Neural progenitor cell (in vitro differentiated cells): ENCODE measurements around the gene LYZL4. TPM values are rescaled to one million over a fixed set of nuclear protein-coding genes. Genes with fewer than 3 reads are reported as not detected.

Experiments used
- DNase-seq: peaks from one replicate; pipeline ENCODE4 v3.0.0-alpha.2; 2016; ENCODE audit warnings: low spot score
- H2AFZ ChIP-seq: fragments of 200-600 bp; sonication (generic); replicated peaks from 2 replicates; pipeline ENCODE4 v1.6.1; 2016; ENCODE audit warnings: antibody characterized with exemption
- H3F3A ChIP-seq: fragments of 200-600 bp; sonication (generic); 2 replicates; pipeline ENCODE4 v1.6.1; 2016; ENCODE audit warnings: antibody characterized with exemption, low read depth
- H3K27ac ChIP-seq: fragments of 200-600 bp; sonication (generic); 2 replicates; pipeline ENCODE4 v1.5.1; 2016; ENCODE audit warnings: mild to moderate bottlenecking
- H3K27me3 ChIP-seq: fragments of 200-600 bp; sonication (generic); 2 replicates; pipeline ENCODE4 v1.6.1; 2016; ENCODE audit warnings: mild to moderate bottlenecking, moderate library complexity
- H3K36me3 ChIP-seq: fragments of 200-600 bp; sonication (generic); 2 replicates; pipeline ENCODE4 v1.5.1; 2016
- H3K4me1 ChIP-seq: fragments of 200-600 bp; sonication (generic); 2 replicates; pipeline ENCODE4 v1.6.1; 2016; ENCODE audit warnings: mixed run types
- H3K4me2 ChIP-seq: fragments of 200-600 bp; sonication (generic); 2 replicates; pipeline ENCODE4 v1.6.1; 2016
- H3K4me3 ChIP-seq: fragments of 200-600 bp; sonication (generic); 2 replicates; pipeline ENCODE4 v1.5.1; 2016
- H3K79me2 ChIP-seq: fragments of 200-600 bp; sonication (generic); 2 replicates; pipeline ENCODE4 v1.6.1; 2016; ENCODE audit warnings: low read depth
- H3K9ac ChIP-seq: fragments of 200-600 bp; sonication (generic); 2 replicates; pipeline ENCODE4 v1.6.1; 2016
- H3K9me3 ChIP-seq: fragments of 200-600 bp; sonication (generic); 2 replicates; pipeline ENCODE4 v1.5.1; 2016; ENCODE audit warnings: low read depth
- H4K20me1 ChIP-seq: fragments of 200-600 bp; sonication (generic); 2 replicates; pipeline ENCODE4 v1.6.1; 2016; ENCODE audit warnings: low read depth
- H3K27ac Mint-ChIP-seq: 3 replicates; pipeline ENCODE4 v1.8.0; 2021; ENCODE audit warnings: mixed read lengths
- H3K27me3 Mint-ChIP-seq: 2 replicates; pipeline ENCODE4 v1.8.0; 2022; ENCODE audit warnings: low read depth, mild to moderate bottlenecking, inconsistent platforms, moderate library complexity, mixed read lengths; ENCODE audit not compliant: insufficient read depth
- H3K36me3 Mint-ChIP-seq: 3 replicates; pipeline ENCODE4 v1.8.0; 2021; ENCODE audit warnings: mixed read lengths
- H3K4me1 Mint-ChIP-seq: 3 replicates; pipeline ENCODE4 v1.8.0; 2021; ENCODE audit warnings: mixed read lengths
- H3K4me3 Mint-ChIP-seq: 3 replicates; pipeline ENCODE4 v1.8.0; 2021; ENCODE audit warnings: mild to moderate bottlenecking, moderate library complexity, mixed read lengths
- H3K9me3 Mint-ChIP-seq: 3 replicates; pipeline ENCODE4 v1.8.0; 2020; ENCODE audit warnings: mixed read lengths
- CTCF ChIP-seq: fragments of 200-600 bp; sonication (generic); IDR thresholded peaks from 2 replicates; pipeline ENCODE4 v1.5.1; 2017; ENCODE audit warnings: antibody characterized with exemption, mild to moderate bottlenecking
- EZH2 ChIP-seq: fragments of 200-600 bp; sonication (generic); IDR thresholded peaks from 2 replicates; pipeline ENCODE4 v1.6.1; 2017; ENCODE audit warnings: antibody characterized with exemption, mild to moderate bottlenecking, moderate library complexity
- EZH2phosphoT487 ChIP-seq: fragments of 200-600 bp; sonication (generic); IDR thresholded peaks from 2 replicates; pipeline ENCODE4 v1.6.1; 2017; ENCODE audit warnings: antibody characterized with exemption
- total RNA-seq: library from RNA; depleted of rRNA; stranded (reverse); fragments of >200 nt; gene quantifications from 2 replicates; pipeline ENCODE4 v1.2.3, GENCODE V29; 2015; ENCODE audit warnings: low replicate concordance

LYZL4 gene
- total RNA-seq, 1 donor from 2014 or later = not detected

DNA sequence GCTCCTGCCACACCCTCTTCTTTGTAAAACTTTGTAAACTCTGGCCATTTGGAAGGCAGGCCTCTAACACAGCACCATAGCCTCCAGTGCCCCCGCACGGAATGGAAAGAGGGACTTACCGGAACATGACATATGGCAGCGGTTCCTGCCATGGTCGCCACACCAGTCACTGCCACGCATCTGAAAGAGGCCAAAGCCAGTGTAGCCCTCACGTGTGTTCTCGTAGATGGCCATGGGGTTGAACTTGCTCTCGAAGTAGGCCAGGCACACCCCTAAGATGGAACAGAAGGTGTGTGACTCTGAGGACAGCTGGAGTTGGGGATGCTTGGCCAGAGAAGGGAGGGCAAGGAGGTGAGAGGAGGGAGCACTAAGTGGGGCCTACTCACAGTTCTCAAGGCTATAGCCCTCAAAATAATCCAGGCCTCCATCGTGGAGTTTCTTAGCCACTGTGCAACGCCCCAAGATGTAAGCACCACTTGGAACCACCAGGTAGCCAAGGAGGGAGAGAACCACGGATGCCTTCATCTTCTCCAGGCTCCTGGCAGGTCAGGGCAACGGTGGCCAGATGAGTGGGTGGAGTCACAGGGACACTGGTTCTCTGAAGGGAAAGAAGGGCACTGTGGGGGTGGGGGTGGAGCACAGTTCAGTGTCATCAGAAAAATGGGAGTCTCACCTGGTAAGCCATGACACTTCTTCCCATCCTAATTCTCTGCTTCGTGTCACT is 3.5 kb downstream of the LYZL4 start:
- Histone ChIP-seq H4K20me1 (no peaks in the 10 kb centered on the region), H2AFZ (no peak overlapping the region), H3K9ac (no peak overlapping the region), H3K27ac (no peak overlapping the region), H3K4me2 (no peak overlapping the region), H3F3A (no peaks in the 10 kb centered on the region), H3K27me3 (no peaks in the 10 kb centered on the region), H3K9me3 (peaks cover 3% of the 10 kb centered on the region), H3K79me2 (no peaks in the 10 kb centered on the region), H3K4me1 (no peaks in the 10 kb centered on the region), H3K36me3 (peaks cover 4% of the 10 kb centered on the region), H3K4me3 (no peak overlapping the region)
- Mint-ChIP-seq H3K36me3 (no peaks in the 10 kb centered on the region), H3K27me3 (peaks cover 2% of the 10 kb centered on the region), H3K4me3 (no peak overlapping the region), H3K4me1 (no peaks in the 10 kb centered on the region), H3K9me3 (no peaks in the 10 kb centered on the region), H3K27ac (no peak overlapping the region)
- no peak for DNase-seq
- TF ChIP-seq CTCF = no peak
- TF ChIP-seq EZH2phosphoT487 = no peak
- no peak for TF ChIP-seq EZH2

DNA sequence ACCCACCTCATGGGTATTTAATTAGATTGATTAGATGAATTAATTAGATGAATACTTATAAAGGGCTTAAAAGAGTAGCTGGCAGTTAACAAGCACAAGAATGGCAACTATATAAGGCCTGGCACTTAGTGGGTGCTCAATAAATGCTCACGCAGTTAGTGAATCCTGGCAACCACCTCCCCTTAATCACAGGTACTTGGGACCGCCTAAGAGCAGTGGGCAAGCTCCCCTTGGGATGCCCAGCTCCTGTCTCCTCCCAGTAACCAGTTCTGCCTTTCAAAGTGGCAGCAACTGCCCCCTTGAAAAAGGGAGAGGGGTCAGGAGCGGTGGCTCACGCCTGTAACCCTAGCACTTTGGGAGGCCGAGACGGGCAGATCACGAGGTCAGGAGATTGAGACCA is 4.6 kb downstream of the LYZL4 start:
- no peak for DNase-seq
- no peak overlapping the region for H3K27ac ChIP-seq
- no peak overlapping the region for H2AFZ ChIP-seq
- no peaks in the 10 kb centered on the region for H3K4me1 ChIP-seq
- H3K36me3 ChIP-seq = peaks cover 4% of the 10 kb centered on the region
- no peaks in the 10 kb centered on the region for H3K9me3 Mint-ChIP-seq
- no peaks in the 10 kb centered on the region for H3F3A ChIP-seq
- H3K4me2 ChIP-seq = no peak overlapping the region
- H3K9ac ChIP-seq = no peak overlapping the region
- H3K79me2 ChIP-seq = no peaks in the 10 kb centered on the region
- no peak overlapping the region for H3K4me3 ChIP-seq
- peaks cover 3% of the 10 kb centered on the region for H3K9me3 ChIP-seq
- TF ChIP-seq EZH2phosphoT487 = no peak
- no peak for TF ChIP-seq CTCF
- TF ChIP-seq EZH2 = no peak
- H4K20me1 ChIP-seq = no peaks in the 10 kb centered on the region
- H3K27ac Mint-ChIP-seq = no peak overlapping the region
- no peak overlapping the region for H3K4me3 Mint-ChIP-seq
- H3K27me3 ChIP-seq = no peaks in the 10 kb centered on the region
- no peaks in the 10 kb centered on the region for H3K27me3 Mint-ChIP-seq
- no peaks in the 10 kb centered on the region for H3K36me3 Mint-ChIP-seq
- H3K4me1 Mint-ChIP-seq = no peaks in the 10 kb centered on the region

- Histone ChIP-seq H3K36me3 (peaks cover 4% of the 10 kb centered on the region), H3K4me2 (no peak overlapping the region), H3K9me3 (peaks cover 3% of the 10 kb centered on the region), H3K79me2 (no peaks in the 10 kb centered on the region), H3K9ac (no peak overlapping the region), H3K27me3 (no peaks in the 10 kb centered on the region), H4K20me1 (no peaks in the 10 kb centered on the region), H2AFZ (no peak overlapping the region), H3K4me1 (no peaks in the 10 kb centered on the region), H3F3A (no peaks in the 10 kb centered on the region), H3K4me3 (no peak overlapping the region), H3K27ac (no peak overlapping the region)
- H3K27ac Mint-ChIP-seq = no peak overlapping the region
- no peaks in the 10 kb centered on the region for H3K4me1 Mint-ChIP-seq
- no peak for DNase-seq
- no peaks in the 10 kb centered on the region for H3K9me3 Mint-ChIP-seq
- H3K4me3 Mint-ChIP-seq = no peak overlapping the region
- H3K36me3 Mint-ChIP-seq = no peaks in the 10 kb centered on the region
- TF ChIP-seq EZH2phosphoT487 (no peak), EZH2 (no peak), CTCF (no peak)
- no peaks in the 10 kb centered on the region for H3K27me3 Mint-ChIP-seq
Observed at GRCh38 chr3:42403737-42404136, 6.7 kb downstream of the LYZL4 start.
